Measurements from ENCODE around the gene AADACL4.
A peak's percentile ranks its signal among the peaks of the same experiment; 100 is the strongest.

The AADACL4 gene

DNA sequence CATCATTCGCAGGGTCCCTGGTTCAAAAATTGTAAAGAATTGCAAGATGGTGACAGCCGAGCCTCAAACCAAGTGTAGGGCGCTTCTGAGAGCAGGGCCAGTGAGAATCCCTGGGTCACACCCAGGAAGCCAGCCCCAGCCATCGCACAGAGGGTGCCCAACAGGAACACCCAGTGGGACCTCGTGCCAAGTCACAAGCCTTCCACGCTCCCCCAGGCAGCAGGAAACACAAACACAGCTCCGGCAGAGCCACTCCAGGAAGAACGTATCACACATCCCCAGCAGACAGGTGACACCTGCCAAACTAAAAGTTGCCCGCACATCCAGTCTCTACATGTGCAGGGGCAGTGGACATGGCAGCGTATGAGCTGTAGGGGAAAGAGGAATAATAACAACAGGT lies 46.1 kb upstream of the AADACL4 start:
- Histone ChIP-seq H3K36me3 (ENCODE audit: control insufficient read depth, insufficient read depth, low read length) (no peaks in the 10 kb centered on the region), H3K27me3 (replicated peaks; ENCODE audit: control insufficient read depth, insufficient read depth, low read length) (no peaks in the 10 kb centered on the region; the same call in none of the 2 replicates), H3K4me3 (replicated peaks; ENCODE audit: low read depth, low read length) (no peak overlapping the region)
- TF ChIP-seq, protein P1, sequence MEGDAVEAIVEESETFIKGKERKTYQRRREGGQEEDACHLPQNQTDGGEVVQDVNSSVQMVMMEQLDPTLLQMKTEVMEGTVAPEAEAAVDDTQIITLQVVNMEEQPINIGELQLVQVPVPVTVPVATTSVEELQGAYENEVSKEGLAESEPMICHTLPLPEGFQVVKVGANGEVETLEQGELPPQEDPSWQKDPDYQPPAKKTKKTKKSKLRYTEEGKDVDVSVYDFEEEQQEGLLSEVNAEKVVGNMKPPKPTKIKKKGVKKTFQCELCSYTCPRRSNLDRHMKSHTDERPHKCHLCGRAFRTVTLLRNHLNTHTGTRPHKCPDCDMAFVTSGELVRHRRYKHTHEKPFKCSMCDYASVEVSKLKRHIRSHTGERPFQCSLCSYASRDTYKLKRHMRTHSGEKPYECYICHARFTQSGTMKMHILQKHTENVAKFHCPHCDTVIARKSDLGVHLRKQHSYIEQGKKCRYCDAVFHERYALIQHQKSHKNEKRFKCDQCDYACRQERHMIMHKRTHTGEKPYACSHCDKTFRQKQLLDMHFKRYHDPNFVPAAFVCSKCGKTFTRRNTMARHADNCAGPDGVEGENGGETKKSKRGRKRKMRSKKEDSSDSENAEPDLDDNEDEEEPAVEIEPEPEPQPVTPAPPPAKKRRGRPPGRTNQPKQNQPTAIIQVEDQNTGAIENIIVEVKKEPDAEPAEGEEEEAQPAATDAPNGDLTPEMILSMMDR (IDR thresholded peaks at IDR 0.05; ENCODE audit: insufficient read depth, low read length, poor library complexity, severe bottlenecking), result no peak
- DNase-seq (ENCODE audit: extremely low read depth, insufficient read length), result no peak

DNA sequence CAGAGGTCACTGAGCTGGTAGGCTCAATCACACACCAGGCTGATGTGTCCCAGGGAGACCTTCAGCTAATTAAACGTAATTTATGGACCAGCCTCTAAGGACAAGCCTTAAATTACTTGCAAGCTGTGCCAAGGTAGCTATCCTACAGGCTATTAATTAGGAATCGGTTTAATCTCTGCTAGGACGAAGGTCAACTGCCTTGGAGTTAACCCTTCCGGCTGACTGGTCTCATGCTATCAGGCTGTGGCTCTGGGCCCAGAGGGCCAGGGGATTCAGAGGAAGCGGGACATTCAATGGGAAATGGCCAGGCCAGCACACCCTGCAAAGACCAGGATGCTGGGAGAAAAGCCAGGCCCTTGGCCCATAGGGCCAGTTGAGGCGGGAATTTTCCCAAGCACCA lies 44.9 kb upstream of the AADACL4 start:
- no peak overlapping the region for H3K4me3 ChIP-seq (replicated peaks; ENCODE audit: low read depth, low read length)
- no peak for DNase-seq (ENCODE audit: extremely low read depth, insufficient read length)
- TF ChIP-seq, protein P1 (IDR thresholded peaks at IDR 0.05; ENCODE audit: insufficient read depth, low read length, poor library complexity, severe bottlenecking), result no peak
- no peaks in the 10 kb centered on the region for H3K36me3 ChIP-seq (ENCODE audit: control insufficient read depth, insufficient read depth, low read length)
- H3K27me3 ChIP-seq (replicated peaks; ENCODE audit: control insufficient read depth, insufficient read depth, low read length), result no peaks in the 10 kb centered on the region; the same call in none of the 2 replicates

DNA sequence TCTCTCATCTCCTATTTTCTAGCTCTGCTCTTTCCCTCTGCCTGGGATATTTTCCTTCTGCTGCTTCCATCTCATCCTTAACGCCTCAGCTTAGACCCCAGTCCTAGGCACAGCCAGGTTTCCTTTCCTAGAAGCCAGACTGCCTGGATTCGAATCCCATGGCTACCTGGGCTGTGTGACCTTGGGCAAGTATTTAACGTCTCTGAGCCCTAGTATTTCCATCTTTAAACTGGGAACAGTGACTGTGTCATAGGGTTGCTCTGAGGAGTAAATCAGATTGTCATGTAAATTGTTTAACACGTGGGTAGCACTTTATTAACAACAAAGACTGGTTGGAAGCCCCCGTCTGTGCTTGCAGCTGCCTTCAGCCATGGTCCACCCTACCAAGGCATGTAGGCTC lies 44.2 kb upstream of the AADACL4 start:
- H3K36me3 ChIP-seq (ENCODE audit: control insufficient read depth, insufficient read depth, low read length), result no peaks in the 10 kb centered on the region
- H3K27me3 ChIP-seq (replicated peaks; ENCODE audit: control insufficient read depth, insufficient read depth, low read length), result no peaks in the 10 kb centered on the region; the same call in none of the 2 replicates
- H3K4me3 ChIP-seq (replicated peaks; ENCODE audit: low read depth, low read length), result no peak overlapping the region
- TF ChIP-seq, protein P1 (IDR thresholded peaks at IDR 0.05; ENCODE audit: insufficient read depth, low read length, poor library complexity, severe bottlenecking), result no peak
- DNase-seq (ENCODE audit: extremely low read depth, insufficient read length), result no peak

DNA sequence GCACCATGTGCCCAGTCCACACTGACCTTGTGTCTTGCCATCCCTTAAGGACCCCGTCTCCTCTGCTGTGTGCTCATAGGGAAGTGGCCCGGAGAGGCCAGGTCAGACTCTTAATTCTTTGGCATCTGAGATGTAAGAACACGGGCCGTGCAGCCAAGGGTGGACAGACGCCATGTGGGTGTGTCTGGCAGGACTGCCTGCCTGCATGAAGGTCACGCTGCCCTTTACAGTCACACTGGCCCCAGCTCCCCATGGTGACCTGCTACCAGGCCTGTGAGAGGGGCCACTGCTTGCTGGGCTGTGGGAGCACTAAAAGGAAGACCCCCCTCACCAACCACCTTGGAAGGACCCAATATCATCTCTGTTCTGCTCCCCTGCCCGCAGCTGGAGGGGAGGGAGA lies 43.5 kb upstream of the AADACL4 start:
- H3K36me3 ChIP-seq (ENCODE audit: control insufficient read depth, insufficient read depth, low read length), result no peaks in the 10 kb centered on the region
- H3K27me3 ChIP-seq (replicated peaks; ENCODE audit: control insufficient read depth, insufficient read depth, low read length), result no peaks in the 10 kb centered on the region; the same call in none of the 2 replicates
- TF ChIP-seq, protein P1 (IDR thresholded peaks at IDR 0.05; ENCODE audit: insufficient read depth, low read length, poor library complexity, severe bottlenecking), result no peak
- no peak overlapping the region for H3K4me3 ChIP-seq (replicated peaks; ENCODE audit: low read depth, low read length)
- no peak for DNase-seq (ENCODE audit: extremely low read depth, insufficient read length)

DNA sequence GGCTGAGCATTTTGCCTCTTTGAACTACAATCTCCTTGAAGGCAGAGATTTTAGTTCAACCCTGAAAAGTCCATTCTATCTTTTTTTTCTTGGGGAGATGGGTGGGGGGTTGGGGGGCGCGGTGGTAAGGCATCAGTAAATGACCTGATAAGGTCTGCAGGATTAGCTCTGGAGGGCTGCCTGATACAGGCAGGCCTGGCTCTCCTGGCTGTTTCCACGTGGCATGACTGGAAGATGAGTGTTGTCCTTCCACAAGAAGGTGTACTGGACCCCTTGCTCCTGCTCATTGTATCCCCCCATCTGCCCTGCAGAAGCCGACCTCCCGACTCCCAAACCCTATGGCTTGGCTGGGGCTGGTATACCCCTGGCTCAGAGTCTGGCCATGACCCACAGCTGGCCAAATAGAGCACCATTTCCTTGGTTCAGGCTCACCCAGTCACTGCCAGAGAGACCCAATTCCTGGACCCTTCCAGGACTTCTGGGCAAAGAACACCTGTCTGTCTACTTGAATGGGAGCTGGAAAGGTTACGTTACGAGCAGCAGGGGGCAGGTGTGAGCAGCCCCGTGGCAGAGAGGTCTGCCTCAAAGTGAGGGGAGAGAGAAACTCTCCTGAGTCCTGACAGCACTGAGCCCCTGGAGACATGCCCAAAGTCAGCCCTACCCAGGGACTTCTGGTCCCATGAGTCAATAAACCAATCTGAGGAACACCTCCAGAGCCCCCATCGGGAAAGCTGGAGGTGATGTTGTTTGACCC lies 42.8 kb upstream of the AADACL4 start:
- Histone ChIP-seq H3K4me3 (replicated peaks; ENCODE audit: low read depth, low read length) (no peak overlapping the region), H3K36me3 (ENCODE audit: control insufficient read depth, insufficient read depth, low read length) (no peaks in the 10 kb centered on the region), H3K27me3 (replicated peaks; ENCODE audit: control insufficient read depth, insufficient read depth, low read length) (no peaks in the 10 kb centered on the region; the same call in none of the 2 replicates)
- DNase-seq (ENCODE audit: extremely low read depth, insufficient read length), result no peak
- TF ChIP-seq, protein P1 (IDR thresholded peaks at IDR 0.05; ENCODE audit: insufficient read depth, low read length, poor library complexity, severe bottlenecking), result peak; percentile 67

All from GM06990 (cell line).